Retinal pigment epithelial cell (primary cell): ENCODE results near the gene STK17B.

Experiments used
- DNase-seq: peaks from one replicate; pipeline ENCODE4 v3.0.0-alpha.2; 2010; ENCODE audit warnings: low read depth
- H3K4me3 ChIP-seq: 2 replicates; pipeline ENCODE4 v1.5.1; 2011; ENCODE audit warnings: mild to moderate bottlenecking, low read length, control low read depth, moderate library complexity
- CTCF ChIP-seq: conservative IDR thresholded peaks from 2 replicates; pipeline ENCODE4 v1.5.1; 2011; ENCODE audit warnings: low read depth, low read length, control low read depth, inconsistent platforms

Gene STK17B

GRCh38 chr2:196171248-196171871 is at the start of gene STK17B:
Gene STK17B (minus strand): TSS chr2:196171578. CDS start chr2:196163383, 8,195 bp downstream.
- TF ChIP-seq CTCF = peak; percentile 9
- H3K4me3 ChIP-seq = peak within 1 kb of the TSS; percentile 87
- peak; percentile 76 for DNase-seq

GRCh38 chr2:196220671-196221070 is 49.3 kb upstream of the STK17B start:
- DNase-seq = no peak
- no peak overlapping the region for H3K4me3 ChIP-seq
- TF ChIP-seq CTCF = no peak

GRCh38 chr2:196219671-196220070 is 48.3 kb upstream of the STK17B start:
- no peak for TF ChIP-seq CTCF
- DNase-seq = no peak
- no peak overlapping the region for H3K4me3 ChIP-seq

- no peak for DNase-seq
These were observed 46.7 kb upstream of the STK17B start for GRCh38 chr2:196218106-196218505.

GRCh38 chr2:196217116-196217515 is 45.7 kb upstream of the STK17B start:
- DNase-seq = no peak
- H3K4me3 ChIP-seq = no peak overlapping the region
- TF ChIP-seq CTCF = no peak

More at GRCh38 chr2:196218106-196218505, 46.7 kb upstream of the STK17B start:
- TF ChIP-seq CTCF = no peak
- no peak overlapping the region for H3K4me3 ChIP-seq

GRCh38 chr2:196215376-196215775 is 44.0 kb upstream of the STK17B start:
- DNase-seq = no peak
- TF ChIP-seq CTCF = no peak
- H3K4me3 ChIP-seq = no peak overlapping the region

- TF ChIP-seq CTCF = no peak
These were observed 42.8 kb upstream of the STK17B start for GRCh38 chr2:196214156-196214555.

More at GRCh38 chr2:196214156-196214555, 42.8 kb upstream of the STK17B start:
- DNase-seq = no peak
- H3K4me3 ChIP-seq = no peak overlapping the region
